Fibroblast of the conjunctiva (primary cell): ENCODE results near the gene COPZ2.
"Not testable (repeated sequence)": the region's sequence is repeated elsewhere in the genome, so short reads cannot be mapped to it uniquely, and the experiment has no call there.

Experiments
- DNase-seq: peaks from one replicate; pipeline ENCODE4 v3.0.0-alpha.2; 2010; ENCODE audit warnings: low read depth

COPZ2 gene, protein sequence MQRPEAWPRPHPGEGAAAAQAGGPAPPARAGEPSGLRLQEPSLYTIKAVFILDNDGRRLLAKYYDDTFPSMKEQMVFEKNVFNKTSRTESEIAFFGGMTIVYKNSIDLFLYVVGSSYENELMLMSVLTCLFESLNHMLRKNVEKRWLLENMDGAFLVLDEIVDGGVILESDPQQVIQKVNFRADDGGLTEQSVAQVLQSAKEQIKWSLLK

DNA sequence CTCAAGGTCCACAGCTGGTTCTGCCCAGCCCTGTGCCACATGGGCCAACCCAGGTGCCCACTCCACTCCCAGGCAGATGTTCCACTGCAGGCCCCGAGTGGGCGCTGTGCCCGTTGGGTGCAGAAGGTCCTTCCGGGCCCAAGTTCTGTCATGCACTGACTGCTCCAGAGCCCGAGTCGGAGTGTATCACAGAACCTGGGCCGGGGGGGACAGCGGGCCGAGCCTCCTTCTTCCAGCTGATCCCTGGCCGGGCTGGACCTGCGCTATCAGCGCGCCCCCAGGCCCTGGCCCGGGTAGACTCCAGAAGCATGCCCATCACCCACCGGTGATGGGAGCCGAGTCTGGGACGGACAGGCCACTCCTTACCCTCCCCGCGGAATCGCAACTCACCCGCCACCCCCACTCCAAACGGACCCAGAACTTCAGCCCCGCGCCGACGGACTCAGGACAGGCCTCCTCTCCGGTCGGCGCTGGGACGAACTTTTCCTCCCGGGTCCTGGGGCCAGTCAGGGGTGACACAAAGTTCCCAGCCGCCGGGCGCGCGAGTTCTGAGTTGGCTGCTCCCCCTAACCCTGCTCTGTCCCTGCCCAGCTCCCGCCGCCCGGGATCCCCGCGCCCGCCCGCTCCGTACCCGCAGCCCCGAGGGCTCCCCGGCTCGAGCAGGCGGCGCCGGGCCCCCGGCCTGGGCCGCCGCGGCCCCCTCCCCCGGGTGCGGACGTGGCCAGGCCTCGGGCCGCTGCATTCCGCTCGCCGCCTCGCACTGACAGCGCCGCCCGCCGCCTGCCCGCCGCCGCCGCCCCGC lies at the start of gene COPZ2:
COPZ2 (minus strand) TSS at position 762 of the 802 bp plus-strand sequence; CDS start at position 742, 20 bp downstream.
- no peak for DNase-seq

DNA sequence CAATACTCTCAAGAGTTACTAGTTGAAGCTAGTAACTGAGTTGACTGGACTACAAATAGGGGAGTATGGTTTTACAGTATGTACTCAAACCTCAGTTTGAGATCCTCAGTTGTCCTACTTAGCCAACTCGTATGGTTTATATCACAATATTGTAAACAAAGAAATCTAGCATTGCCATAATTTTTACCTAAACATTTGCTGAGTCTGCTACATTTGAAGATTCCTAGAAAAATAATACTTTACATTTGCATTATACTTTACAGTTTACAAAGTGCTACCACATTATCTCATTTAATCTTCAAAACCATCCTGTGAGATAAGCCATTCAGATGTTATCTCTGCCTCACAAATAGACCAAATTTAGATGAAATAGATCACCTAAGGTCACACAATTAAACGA lies 47.3 kb upstream of the COPZ2 start:
- DNase-seq, result no peak

- DNase-seq, result no peak
Measured at GRCh38 chr17:48081858-48082257, 44.3 kb upstream of the COPZ2 start.

GRCh38 chr17:48077152-48077551 lies 39.6 kb upstream of the COPZ2 start:
- DNase-seq, result not testable (repeated sequence)

- DNase-seq, result peak; percentile 75
Measured at GRCh38 chr17:48074322-48075081, 36.9 kb upstream of the COPZ2 start.

DNA sequence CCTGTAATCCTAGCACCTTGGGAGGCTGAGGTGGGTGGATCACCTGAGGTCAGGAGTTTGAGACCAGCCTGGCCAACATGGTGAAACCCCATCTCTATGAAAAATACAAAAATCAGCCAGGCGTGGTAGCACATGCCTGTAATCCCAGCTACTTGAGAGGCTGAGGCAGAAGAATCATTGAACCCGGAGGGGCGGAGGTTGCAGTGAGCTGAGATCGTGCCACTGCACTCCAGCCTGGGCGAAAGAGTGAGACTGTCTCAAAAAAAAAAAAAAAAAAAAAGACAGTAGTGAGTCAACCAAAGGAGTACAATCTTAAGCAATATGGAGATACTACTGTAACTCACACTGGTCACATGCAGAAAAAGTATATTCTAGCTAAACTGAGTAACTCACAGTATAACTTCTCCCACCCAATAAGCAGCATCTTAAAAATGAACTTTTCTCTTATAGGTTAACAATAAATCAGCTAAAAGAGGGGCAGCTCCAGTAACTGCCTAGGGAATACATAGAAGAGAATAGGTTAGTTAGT lies 36.0 kb upstream of the COPZ2 start:
- not testable (repeated sequence) for DNase-seq

DNA sequence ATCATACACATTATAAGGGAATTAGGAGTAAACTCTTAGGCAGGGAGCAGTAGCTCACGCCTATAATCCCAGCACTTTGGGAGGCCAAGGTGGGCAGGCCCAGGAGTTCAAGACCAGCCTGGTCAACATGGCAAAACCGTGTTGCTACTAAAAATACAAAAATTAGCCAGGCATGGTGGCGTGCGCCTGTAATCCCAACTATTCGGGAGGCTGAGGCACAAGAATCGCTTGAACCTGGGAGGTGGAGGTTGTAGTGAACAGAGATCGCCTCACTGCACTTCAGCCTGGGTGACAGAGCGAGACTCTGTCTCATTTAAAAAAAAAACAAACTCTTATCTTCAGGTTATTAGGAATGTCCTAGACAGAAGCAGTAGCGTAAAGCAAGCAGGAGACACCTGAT lies 35.2 kb upstream of the COPZ2 start:
- not testable (repeated sequence) for DNase-seq

DNA sequence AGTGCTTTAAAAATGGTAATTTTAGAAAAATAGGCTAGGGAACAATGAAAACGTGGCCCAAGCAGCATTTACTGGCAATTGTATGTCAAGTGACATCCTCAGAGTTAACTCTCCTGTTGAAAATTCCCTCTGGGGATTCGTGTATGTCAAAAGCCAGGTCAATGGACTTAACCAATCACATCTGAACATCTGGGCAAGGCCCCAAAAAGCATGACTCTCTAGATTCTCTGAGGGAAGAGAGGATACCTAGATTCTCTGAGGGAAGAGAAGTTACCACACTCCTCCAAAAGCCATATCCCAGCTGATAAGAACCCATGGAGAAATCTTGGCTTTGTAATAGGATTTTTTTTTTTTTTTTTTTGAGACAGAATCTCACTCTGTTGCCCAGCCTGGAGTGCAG lies 34.1 kb upstream of the COPZ2 start:
- no peak for DNase-seq

- DNase-seq, result no peak
Measured at GRCh38 chr17:48070195-48070594, 32.6 kb upstream of the COPZ2 start.

- DNase-seq, result no peak
Measured at GRCh38 chr17:48068491-48068961, 30.9 kb upstream of the COPZ2 start.

- DNase-seq, result not testable (repeated sequence)
Measured at GRCh38 chr17:48067808-48068207, 30.2 kb upstream of the COPZ2 start.

GRCh38 chr17:48067245-48067644 lies 29.6 kb upstream of the COPZ2 start:
- DNase-seq, result no peak

- DNase-seq, result no peak
Measured at GRCh38 chr17:48066656-48067055, 29.1 kb upstream of the COPZ2 start.

- DNase-seq, result no peak
Measured at GRCh38 chr17:48066192-48066591, 28.6 kb upstream of the COPZ2 start.

GRCh38 chr17:48064638-48065037 lies 27.0 kb upstream of the COPZ2 start:
- DNase-seq, result no peak

- no peak for DNase-seq
Measured at GRCh38 chr17:48062273-48062672, 24.7 kb upstream of the COPZ2 start.

GRCh38 chr17:48060249-48060648 lies 22.7 kb upstream of the COPZ2 start:
- no peak for DNase-seq

- DNase-seq, result no peak
Measured at GRCh38 chr17:48059125-48059668, 21.6 kb upstream of the COPZ2 start.

- DNase-seq, result no peak
Measured at GRCh38 chr17:48058393-48059124, 21.0 kb upstream of the COPZ2 start.

- DNase-seq, result no peak
Measured at GRCh38 chr17:48057626-48058025, 20.0 kb upstream of the COPZ2 start.

- no peak for DNase-seq
Measured at GRCh38 chr17:48056879-48057278, 19.3 kb upstream of the COPZ2 start.
